Amygdala (tissue), 56 donors: ENCODE data around the gene SLC39A11.
"Not testable (repeated sequence)": the region's sequence is repeated elsewhere in the genome, so short reads cannot be mapped to it uniquely, and the experiment has no call there.

ENCODE experiments used
- DNase-seq, 56 donors: peaks; one replicate each; lab custom pipeline; 2025; lab: John Stamatoyannopoulos, UW

SLC39A11 gene

DNA sequence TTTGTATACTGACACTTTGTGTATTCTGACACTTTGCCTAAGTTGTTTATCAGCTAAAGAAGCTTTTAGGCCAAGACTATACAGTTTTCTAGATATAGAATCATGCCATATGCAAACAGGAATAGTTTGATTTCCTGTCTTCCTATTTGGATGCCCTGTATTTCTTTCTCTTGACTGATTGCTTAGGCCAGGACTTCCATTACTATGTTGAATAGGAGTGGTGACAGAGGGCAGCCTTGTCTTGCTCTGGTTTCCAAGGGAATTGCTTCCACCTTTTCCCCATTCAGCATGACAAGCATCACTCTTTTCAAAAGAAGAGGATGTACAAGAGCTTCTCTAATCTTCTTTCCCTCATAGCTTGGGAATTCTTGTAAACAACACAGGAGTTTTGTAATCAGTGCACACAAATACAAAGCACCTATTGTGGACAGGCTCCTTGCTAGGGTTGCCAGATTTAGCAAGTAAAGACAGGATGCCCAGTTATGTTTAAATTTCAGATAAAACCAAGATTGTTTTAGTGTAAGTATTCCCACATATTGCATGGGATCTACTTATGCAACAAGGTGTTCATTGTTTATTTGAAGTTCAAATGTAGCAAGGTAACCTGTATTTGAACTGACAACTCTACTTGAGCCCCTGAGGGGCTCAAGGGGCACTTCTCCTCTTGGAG is 233.5 kb downstream of the SLC39A11 start:
- DNase-seq, result no peak

DNA sequence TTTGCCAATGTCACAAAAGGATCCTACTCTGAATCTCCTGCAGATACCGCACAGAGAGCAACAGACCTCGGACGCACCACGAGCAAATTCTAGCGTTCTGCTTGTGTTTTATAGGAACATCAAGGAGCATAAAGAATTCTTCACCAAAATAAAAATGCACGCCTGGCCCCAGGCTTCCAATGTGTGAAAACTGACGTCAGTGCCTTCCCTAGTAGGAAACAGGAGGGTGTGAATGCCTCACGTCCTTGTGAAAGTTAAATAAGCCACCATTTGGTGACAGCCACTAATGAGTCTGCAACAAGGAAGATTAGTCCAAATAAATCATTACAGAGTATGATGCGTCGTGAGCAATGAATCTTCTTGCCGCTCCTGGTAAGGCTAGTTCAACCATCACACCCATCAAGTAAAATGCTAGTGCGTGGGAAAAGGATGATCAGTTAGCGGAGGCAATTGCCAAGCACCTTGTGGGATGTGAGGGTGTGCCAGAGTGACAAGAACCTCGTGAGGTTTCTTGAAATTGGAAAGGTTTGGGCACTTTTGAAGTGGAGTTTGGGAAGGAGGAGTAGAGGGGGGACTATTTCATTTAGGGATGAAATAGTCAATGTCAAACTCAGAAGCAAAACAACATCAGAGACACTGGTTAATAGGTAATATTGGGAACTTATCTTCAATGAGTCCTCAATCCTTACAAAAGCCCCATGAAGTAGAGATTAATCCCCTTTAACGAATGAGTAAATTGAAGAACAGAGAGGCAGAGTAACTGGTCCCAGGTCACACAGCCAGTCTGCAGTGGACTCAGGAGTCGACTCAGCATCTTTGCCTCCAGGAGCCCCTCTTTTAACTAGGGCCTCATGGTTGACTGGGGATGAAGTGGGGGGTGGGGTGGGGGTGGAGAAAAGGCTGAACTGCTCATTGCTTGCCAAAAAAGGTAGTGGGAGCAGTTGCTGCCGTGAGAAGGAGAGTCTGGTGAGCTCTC is 238.8 kb downstream of the SLC39A11 start:
- DNase-seq, result peak in 6 of 56 donors; percentile 6 to 39 (median 12)

- no peak for DNase-seq
These were observed 240.1 kb downstream of the SLC39A11 start for GRCh38 chr17:72852277-72852938.

DNA sequence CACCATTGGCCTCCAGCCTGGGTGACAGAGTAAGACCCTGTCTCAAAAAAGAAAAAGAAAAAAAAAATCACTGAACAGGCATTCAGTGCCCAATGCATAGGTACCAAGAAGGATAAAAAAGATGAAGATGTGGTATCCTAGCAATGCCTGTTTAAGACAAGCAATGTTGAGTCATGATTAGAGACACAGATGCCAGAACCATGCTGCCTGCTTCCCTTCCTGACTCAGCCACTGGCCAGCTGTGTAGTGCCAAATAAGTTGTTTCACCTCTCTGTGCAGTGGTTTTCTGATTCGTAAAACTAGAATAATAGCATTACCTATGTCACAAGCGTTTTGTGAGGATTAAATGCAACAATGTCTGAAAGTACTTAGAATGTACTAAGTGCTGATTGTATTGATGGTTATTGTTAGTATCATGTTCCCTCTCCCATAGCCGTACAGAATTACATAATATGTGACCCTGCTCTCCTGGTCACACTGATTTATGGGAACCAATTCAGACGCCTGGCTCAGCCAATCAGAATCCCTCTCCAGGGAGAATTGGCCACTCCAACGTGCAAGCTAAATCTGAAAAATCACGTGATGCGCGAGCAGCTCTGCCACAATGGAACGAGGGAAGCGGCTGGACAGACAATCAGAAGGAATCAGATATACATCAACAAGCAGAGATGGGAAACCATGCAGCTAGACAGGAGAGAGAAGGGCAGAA is 241.9 kb downstream of the SLC39A11 start:
- no peak for DNase-seq

- no peak for DNase-seq
These were observed 246.1 kb downstream of the SLC39A11 start for GRCh38 chr17:72846399-72846798.

DNA sequence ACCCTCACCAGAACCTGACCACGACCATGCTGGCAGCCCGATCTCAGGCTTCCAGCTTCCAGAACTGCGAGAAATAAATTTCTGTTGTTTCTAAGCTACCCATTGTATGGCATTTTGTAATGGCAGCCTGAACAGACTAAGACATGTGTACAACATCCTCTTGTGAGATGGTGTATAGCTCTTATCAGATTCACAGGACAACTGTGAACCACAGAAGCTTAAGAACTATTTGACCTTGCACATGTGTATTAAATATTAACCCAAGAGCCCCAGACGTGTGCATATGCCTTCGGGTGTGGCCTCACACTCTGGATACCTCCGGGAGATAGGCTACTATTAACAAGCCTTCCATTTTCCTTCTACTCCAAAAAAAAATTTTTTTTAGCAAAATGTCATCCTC is 248.9 kb downstream of the SLC39A11 start:
- DNase-seq, result no peak

DNA sequence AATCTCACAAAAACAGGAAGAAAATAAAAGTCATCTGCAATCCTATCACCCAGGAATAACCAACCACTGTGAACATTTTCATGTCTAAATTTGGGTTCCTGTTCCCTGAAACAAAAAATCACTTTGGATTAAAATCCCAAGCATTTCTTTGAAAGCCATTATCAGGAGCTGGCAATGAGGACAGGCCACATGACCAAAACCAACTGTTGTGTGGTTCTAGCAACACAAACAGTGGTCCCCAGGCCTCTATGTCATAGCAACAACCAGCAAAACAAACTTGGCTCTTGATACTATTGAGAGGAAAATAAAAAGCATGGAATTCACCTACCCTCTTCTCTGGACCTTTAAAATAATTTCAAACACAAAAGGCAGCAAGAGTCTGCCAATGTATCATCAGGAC is 252.5 kb downstream of the SLC39A11 start:
- peak in 1 of 56 donors; percentile 5 for DNase-seq

- no peak for DNase-seq
These were observed 253.3 kb downstream of the SLC39A11 start for GRCh38 chr17:72839131-72839725.

- no peak for DNase-seq
These were observed 253.9 kb downstream of the SLC39A11 start for GRCh38 chr17:72838581-72838980.

- no peak for DNase-seq
These were observed 254.4 kb downstream of the SLC39A11 start for GRCh38 chr17:72838068-72838467.

GRCh38 chr17:72837335-72837734 is 255.2 kb downstream of the SLC39A11 start:
- DNase-seq, result no peak

- no peak for DNase-seq
These were observed 259.2 kb downstream of the SLC39A11 start for GRCh38 chr17:72833128-72833765.

DNA sequence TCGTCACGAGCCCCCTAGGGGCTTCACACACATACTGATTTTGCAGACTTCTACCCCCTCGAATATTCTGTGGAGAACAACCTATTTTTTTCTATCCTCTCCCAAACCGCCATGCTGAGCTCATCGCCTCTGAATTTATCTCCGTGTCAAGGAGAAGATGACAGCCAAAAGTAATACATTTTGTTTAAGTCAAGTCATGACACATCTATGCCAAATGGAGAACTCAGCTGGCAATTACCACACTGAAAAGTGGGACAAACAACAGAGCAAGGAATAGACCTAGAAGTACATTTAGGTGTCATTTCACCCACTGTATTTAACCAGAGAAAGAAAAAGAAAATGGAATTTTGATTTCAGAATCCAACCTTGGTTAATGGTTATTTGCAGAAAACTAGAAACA is 260.2 kb downstream of the SLC39A11 start:
- DNase-seq, result no peak

GRCh38 chr17:72829883-72830282 is 262.6 kb downstream of the SLC39A11 start:
- no peak for DNase-seq

DNA sequence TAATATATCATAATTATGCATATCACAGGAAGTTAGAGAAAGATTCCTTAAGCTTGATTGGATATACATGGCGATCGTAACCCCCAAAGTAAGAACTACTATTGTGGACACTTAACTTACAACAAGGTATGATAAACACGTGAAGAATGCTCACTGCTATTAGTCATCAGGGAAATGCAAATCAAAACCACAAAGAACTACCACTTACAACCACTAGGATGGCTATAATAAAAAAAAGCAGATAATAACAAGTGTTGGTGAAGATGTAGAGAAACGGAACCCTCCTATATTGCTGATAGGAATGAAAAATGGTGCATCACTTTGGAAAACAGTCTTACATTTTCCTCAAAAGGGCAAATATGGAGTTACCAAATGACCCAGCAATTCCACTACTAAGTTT is 265.9 kb downstream of the SLC39A11 start:
- DNase-seq, result no peak

DNA sequence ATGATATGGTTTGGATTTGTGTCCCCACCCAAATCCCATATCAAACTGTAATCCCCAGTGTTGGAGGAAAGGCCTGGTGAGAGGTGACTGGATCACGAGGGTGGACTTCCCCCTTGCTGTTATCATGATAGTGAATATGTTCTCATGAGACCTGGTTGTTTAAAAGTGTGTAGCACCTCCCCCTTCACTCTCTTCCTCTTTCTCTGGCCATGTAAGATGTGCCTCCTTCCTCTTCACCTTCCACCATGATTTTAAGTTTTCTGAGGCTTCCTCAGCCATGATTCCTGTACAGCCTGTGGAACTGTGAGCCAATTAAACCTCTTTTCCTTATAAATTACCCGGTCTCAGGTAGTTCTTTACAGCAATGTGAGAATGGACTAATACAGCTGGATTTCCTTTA is 266.4 kb downstream of the SLC39A11 start:
- not testable (repeated sequence) for DNase-seq

DNA sequence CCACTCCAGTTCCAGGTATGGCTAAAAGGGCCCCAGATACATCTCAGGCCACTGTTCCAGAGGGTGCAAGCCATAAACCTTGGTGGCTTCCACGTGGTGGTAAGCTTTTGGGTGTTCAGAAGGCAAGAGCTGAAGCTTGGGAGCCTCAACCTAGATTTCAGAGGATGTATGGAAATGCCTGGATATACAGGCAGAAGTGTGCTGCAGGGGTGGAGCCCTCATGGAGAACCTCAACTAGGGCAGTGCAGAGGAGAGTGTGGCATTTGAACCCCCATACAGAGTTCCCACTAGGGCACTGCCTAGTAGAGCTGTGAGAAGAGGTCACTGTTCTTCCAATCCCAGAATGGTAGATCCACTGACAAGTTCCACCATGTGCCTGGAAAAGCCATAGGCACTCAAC is 267.3 kb downstream of the SLC39A11 start:
- DNase-seq, result no peak

- not testable (repeated sequence) for DNase-seq
These were observed 268.2 kb downstream of the SLC39A11 start for GRCh38 chr17:72824267-72824666.

GRCh38 chr17:72822358-72823023 is 270.0 kb downstream of the SLC39A11 start:
- no peak for DNase-seq
